GM18519 (cell line): ENCODE measurements around the gene FUT8.
"Not testable (repeated sequence)": the region's sequence is repeated elsewhere in the genome, so short reads cannot be mapped to it uniquely, and the experiment has no call there.

Experiments
- ATAC-seq: cut with Tn5 transposase; IDR thresholded peaks from one replicate; pipeline ENCODE4 v1.9.1; 2021; ENCODE audit warnings: mild to moderate bottlenecking, moderate library complexity; ENCODE audit not compliant: unreplicated experiment, low FRiP score

FUT8 gene

GRCh38 chr14:65686761-65687160 is 274.2 kb downstream of the FUT8 start:
- ATAC-seq = no peak

GRCh38 chr14:65689070-65689469 is 276.5 kb downstream of the FUT8 start:
- ATAC-seq = no peak

DNA sequence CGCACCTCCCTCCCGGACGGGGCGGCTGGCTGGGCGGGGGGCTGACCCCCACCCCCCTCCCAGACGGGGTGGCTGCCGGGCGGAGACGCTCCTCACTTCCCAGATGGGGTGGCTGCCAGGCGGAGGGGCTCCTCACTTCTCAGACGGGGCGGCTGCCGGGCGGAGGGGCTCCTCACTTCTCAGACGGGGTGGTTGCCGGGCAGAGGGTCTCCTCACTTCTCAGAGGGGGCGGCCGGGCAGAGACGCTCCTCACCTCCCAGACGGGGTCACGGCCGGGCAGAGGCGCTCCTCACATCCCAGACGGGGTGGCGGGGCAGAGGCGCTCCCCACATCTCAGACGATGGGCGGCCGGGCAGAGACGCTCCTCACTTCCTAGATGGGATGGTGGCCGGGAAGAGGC is 280.0 kb downstream of the FUT8 start:
- not testable (repeated sequence) for ATAC-seq

DNA sequence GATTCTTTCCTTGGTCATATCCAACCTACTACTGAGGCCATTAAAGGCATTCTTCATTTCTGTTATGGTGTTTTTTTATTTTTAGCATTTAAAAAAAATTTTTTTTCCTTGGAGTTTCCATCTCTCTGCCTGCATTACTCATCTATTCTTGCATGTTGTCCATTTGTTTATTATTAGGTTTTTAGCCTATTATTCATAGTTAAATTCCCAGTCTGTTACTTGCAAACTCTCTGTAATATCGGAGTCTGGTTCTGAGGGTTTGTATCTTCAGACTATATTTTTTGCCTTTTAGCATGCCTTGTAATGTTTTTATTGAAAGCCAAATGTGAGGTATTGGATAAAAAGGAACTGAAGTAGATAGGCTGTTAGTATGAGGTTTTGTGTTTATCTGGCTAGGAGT is 284.3 kb downstream of the FUT8 start:
- no peak for ATAC-seq

GRCh38 chr14:65703521-65703920 is 291.0 kb downstream of the FUT8 start:
- no peak for ATAC-seq

DNA sequence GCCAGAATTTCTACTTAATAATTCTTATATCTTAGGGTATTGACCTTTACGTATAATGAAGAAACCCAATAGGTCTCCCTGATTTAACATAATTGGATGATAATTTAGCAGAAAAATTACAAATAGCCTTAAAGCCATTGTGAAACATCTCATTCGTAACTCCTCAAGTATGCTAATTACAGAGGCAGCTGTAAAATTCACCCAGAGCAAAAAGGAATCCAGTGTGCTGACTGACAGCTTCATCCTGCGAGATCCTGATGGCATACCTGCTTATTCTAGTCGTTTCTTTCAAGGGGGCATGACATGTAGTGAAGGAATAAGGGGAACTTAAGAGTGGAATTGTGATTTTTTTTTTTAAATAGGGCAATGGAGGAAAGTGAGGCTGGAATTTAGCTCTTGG is 291.5 kb downstream of the FUT8 start:
- no peak for ATAC-seq

DNA sequence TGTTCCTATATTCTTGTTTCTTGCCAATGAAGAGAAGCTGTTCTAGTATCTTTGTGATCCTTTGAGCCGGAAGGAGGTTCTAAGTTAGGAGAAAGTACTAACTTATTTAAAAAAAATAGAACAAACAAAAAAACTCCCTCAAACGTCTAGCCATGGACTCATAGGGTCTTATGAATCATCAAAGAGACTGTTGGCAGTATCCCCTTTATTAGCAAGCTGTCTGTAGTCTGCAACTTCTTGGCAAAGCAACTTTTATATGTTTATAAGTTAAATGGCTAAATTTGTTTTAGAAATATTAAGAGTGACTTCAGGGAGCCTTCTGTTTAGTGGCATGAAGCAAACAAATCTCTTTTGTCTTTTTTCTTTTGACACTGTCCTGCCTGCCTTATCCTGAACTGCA is 291.9 kb downstream of the FUT8 start:
- no peak for ATAC-seq

DNA sequence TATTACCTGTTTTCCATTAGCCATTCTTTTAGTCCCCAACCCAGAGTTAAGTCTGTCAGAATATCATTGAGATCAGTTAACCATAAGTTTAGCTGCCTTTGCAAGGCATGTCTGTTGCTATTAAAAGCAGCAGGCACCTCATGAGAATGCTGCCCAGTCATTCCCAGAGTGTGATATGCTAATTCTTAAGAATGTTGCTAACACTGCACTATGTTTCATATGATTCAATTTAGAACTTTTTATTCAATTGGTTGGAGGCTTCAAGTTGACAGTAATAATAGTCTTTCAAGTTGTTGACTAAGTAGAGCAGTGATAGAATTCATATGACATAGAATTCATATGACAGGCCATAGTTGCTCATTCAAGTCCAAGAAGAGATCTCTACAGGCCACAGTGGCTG is 292.3 kb downstream of the FUT8 start:
- ATAC-seq = no peak

DNA sequence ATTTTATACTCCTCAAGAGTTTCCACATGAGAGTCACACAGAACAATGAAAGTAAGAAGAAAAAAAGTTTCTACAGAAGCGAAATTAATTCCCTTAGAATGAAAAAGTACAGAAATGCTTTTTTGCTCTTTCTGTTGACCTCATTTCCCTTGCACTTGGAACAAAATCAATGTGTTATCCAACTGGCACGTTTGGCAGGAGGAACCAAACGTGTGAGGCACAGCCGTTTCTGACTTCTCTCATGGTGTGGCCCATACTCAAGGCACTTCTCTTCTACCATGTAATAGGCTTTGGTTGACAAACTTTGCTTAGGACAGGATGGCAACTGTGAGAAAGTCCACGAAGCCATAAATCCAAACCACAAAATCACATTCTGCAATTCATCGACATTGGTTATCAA is 297.0 kb downstream of the FUT8 start:
- ATAC-seq = no peak

DNA sequence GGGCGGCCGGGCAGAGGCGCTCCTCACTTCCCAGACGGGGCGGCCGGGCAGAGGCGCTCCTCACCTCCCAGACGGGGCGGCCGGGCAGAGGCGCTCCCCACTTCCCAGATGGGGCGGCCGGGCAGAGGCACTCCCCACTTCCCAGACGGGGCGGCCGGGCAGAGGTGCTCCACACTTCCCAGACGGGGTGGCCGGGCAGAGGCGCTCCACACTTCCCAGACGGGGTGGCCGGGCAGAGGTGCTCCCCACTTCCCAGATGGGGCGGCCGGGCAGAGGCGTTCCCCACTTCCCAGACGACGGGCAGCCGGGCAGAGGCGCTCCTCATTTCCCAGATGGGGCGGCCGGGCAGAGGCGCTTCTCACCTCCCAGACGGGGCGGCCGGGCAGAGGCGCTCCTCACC is 304.3 kb downstream of the FUT8 start:
- not testable (repeated sequence) for ATAC-seq

GRCh38 chr14:65717384-65717915 is 304.9 kb downstream of the FUT8 start:
- not testable (repeated sequence) for ATAC-seq

DNA sequence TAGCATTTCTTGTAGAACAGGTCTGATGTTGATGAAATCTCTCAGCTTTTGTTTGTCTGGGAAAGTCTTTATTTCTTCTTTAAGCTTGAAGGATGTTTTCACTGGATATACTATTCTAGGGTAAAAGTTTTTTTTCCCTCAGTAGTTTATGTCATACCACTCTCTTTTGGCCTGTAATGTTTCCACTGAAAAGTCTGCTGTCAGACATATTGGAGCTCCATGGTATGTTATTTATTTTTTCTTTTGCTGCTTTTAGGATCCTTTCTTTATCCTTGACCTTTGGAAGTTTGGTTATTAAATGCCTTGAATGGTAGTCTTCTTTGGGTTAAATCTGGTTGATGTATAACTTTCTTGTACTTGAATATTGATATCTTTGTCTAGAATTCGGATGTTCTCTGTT is 306.1 kb downstream of the FUT8 start:
- ATAC-seq = no peak

DNA sequence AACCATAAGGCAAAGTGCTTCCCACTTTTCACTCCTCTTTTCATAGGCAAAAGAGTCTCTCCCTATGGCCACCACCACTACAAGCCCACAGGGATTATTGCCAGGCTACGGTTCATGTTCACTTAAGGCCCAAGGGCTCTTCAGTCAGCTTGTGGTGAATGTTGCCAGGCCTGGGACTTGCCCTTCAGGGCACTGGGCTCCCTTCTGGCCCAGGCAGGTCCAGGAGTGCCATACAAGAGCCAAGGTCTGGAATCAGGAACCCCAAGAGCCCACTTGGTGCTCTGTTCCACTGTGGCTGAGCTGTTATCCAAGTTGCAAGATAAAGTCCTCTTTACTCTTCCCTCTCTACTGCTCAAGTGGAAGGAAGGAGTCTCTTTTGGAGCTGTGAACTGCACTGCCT is 307.6 kb downstream of the FUT8 start:
- no peak for ATAC-seq

DNA sequence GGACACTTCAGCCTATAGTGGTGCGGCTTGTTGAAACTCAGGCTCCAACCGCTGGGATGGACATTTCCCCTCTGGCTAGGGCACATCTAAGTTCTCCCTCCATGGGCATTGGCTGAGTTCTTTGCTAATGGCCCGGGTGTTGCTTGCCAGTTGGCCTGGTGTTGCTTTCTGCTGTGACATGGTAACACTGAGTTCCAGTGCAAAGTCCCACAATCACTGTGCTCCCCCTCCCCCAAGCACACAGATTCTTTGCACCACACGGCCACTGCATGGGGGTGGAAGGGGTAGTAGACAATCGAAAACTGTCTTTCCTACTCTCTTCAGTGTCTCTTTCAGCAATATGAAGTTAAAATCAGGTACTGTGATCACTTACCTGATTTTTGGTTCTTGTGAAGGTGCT is 308.2 kb downstream of the FUT8 start:
- no peak for ATAC-seq

DNA sequence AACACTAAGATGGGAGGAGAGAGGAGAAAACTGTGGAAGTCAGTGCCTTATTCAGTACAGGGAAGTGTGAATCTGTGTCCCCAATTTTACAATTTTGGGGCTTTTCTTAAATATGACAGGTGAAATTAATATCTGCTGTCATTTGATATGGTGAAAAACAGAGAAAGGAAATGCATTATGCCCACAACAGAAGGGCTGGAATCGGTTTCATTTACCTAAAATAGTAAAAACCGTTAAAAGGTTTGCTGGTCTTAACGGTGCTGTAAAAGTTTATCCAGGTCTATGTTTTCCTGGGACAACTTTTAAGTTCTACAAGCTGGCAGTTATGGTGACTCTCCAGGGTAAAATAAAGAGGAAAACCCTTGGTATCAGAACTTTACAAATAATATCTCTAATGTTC is 310.8 kb downstream of the FUT8 start:
- ATAC-seq = no peak

DNA sequence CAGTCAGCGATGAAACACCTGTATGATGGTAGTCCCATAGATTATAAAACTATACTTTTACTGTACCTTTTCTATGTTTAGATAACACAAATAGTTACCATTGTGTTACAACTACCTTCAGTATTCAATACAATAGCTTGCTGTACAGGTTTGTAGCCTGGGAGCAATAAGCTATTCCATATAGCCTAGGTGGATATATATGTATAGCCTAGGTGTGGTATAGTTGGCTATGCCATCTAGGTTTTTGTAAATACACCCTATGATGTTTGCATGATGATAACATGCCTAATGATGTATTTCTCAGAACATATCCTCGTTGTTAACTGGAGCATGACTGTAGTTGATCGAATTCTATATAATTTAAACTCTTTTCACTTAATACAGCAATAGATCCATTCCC is 316.1 kb downstream of the FUT8 start:
- no peak for ATAC-seq

- ATAC-seq = no peak
Measured at GRCh38 chr14:65729566-65729965, 317.0 kb downstream of the FUT8 start.

DNA sequence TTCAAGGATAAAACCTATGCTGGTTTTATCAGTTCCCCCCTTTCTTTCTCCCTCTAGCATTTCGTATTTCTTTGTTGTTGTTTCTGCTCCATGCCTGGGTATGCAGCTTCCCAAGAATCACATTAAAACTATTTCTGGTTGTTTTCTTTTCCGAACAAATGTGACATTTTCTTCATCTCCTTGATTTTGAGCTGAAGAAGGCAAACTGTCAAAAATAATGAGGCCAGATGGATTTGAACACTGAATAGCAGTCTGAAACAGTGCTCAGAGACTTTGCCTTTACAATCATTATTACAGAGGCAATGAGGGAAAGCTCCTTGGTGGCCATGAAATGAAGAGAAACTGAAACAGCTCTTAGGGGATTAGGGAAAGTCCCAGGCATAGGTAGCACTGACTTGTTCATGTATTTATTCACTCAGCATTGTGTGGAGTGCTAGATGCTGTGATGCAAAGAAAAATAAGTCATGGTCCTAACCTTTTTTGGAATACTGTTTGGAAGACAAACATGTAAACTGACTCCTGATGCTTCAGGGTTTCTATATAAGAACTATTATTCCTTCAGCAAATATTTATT is 319.5 kb downstream of the FUT8 start:
- ATAC-seq = peak; percentile 98

DNA sequence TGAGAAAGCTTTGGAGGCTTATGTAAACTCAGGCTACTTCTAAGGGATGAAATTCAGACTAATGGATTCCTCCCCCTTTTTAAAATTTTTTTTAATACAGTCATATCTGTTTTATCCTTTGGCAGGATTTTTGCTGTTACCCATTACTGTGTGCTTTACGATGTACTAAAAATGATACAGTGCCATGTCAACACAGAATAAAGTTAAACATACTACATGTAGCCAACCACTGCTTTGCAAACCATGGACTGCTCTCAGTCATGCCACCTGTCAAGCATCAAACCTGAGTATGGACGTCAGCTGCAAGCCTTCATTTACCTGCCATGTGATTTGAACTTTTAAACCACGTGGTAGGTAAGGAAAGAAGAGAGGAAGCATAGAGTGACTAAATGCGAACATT is 325.8 kb downstream of the FUT8 start:
- no peak for ATAC-seq

DNA sequence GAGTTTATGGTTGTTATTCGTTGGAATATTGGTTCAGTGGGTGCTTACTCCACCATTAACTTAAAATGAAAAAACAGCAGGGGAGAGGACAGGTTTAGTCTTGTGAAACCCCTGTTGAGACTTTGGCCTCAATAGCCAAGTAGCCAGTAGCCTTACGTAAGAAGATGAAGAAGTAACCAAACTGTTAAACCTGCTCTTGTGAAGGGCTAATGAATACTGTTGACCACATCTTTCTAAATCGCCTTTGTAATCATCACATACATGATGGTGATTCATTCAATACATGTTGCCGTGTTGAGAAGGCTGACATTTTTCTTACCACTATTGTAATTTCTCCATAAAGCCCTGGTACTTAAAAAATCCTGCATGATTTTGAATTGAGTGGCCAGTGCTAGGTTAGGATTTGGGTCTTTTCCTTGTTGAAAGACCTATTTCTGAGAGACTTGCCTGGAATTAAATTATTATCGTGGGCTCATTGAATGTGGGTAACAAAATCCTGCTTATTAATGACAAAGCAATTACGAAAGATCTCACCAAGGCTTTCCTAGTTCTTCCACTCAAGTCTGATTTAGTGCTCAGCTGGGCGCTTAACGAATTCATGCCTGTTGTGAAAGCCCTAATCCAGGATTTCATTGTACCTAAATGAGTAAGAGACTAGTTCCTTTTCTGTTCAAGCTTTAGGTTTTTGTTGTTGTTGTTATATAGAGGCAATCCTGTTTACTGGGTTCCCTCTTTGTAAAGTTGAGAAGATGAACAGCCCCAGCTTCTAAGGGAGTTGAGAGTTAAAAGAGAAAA is 333.1 kb downstream of the FUT8 start:
- ATAC-seq = no peak

GRCh38 chr14:65748796-65749195 is 336.3 kb downstream of the FUT8 start:
- ATAC-seq = no peak

GRCh38 chr14:65749287-65749686 is 336.8 kb downstream of the FUT8 start:
- no peak for ATAC-seq
